H1 (cell line): ENCODE results near the gene THADA. TPM values are rescaled to one million over a fixed set of nuclear protein-coding genes. Genes with fewer than 3 reads are reported as not detected.

Experiments used
- CTCF ChIA-PET: fragments of 300-600 bp; sonication (Branson Sonifier 250); formaldehyde crosslinking; loops from one replicate; lab custom pipeline; 2021; ENCODE audit not compliant: partially characterized antibody; lab: Charles Lee
- POLR2A ChIA-PET: fragments of 300-600 bp; sonication (Branson Sonifier 250); formaldehyde crosslinking; loops from one replicate; lab custom pipeline; 2021; ENCODE audit warnings: inconsistent platforms; ENCODE audit not compliant: partially characterized antibody; lab: Charles Lee
- DNase-seq, 2 experiments: peaks; one replicate each; pipeline versions ENCODE4 v3.0.0 to v3.0.0-alpha.2; 2010 to 2022; ENCODE audit warnings: low spot score in 2 of 2, low read depth in 1 of 2, mixed read lengths in 1 of 2
- FAIRE-seq: peaks from 2 replicates; lab custom pipeline; 2011; peaks lifted over from hg19 to GRCh38; lab: Jason Lieb, UNC
- H2AFZ ChIP-seq: 2 replicates; pipeline ENCODE4 v1.8.1; 2012; ENCODE audit warnings: low read length, inconsistent platforms
- H2AK5ac ChIP-seq: 2 replicates; pipeline ENCODE4 v1.6.1; 2013; ENCODE audit warnings: low read depth, low read length
- H2BK120ac ChIP-seq: replicated peaks from 2 replicates; pipeline ENCODE3; 2013; ENCODE audit warnings: low read depth, low read length, inconsistent platforms
- H2BK12ac ChIP-seq: 2 replicates; pipeline ENCODE4 v1.6.1; 2013; ENCODE audit warnings: low read depth, low read length
- H2BK15ac ChIP-seq: 2 replicates; pipeline ENCODE4 v1.6.1; 2013; ENCODE audit warnings: low read length
- H2BK20ac ChIP-seq: 2 replicates; pipeline ENCODE4 v1.6.1; 2013; ENCODE audit warnings: low read length
- H2BK5ac ChIP-seq: 2 replicates; pipeline ENCODE4 v1.6.1; 2013; ENCODE audit warnings: low read depth, low read length
- H3K14ac ChIP-seq: 2 replicates; pipeline ENCODE4 v1.6.1; 2013; ENCODE audit warnings: inconsistent platforms; ENCODE audit not compliant: insufficient read length
- H3K18ac ChIP-seq: 2 replicates; pipeline ENCODE4 v1.6.1; 2013; ENCODE audit warnings: low read length; ENCODE audit errors: extremely low read depth
- H3K23ac ChIP-seq: 2 replicates; pipeline ENCODE4 v1.6.1; 2013; ENCODE audit warnings: inconsistent platforms; ENCODE audit not compliant: insufficient read length
- H3K23me2 ChIP-seq: 2 replicates; pipeline ENCODE4 v1.6.1; 2013; ENCODE audit warnings: low read depth, low read length
- H3K27ac ChIP-seq: 2 replicates; pipeline ENCODE4 v1.6.1; 2011; ENCODE audit warnings: low read depth, low read length, inconsistent platforms
- H3K27me3 ChIP-seq, 4 experiments: replicated peaks in 1 of 4; 1 replicate in 1 of 4; 2 replicates in 3 of 4; pipeline versions ENCODE4 v1.6.1 to v1.8.1; 2011 to 2013; ENCODE audit warnings: low read length in 3 of 4, mild to moderate bottlenecking in 3 of 4, inconsistent platforms in 2 of 4, mixed read lengths in 2 of 4, moderate library complexity in 1 of 4; ENCODE audit not compliant: control insufficient read depth in 3 of 4, insufficient read depth in 3 of 4; ENCODE audit errors: extremely low read depth in 1 of 4
- H3K36me3 ChIP-seq, 4 experiments: 2 replicates each; pipeline versions ENCODE4 v1.6.1 to v1.8.1; 2011 to 2013; ENCODE audit warnings: mild to moderate bottlenecking in 4 of 4, low read length in 3 of 4, moderate library complexity in 2 of 4, control low read depth in 1 of 4, inconsistent platforms in 1 of 4; ENCODE audit not compliant: insufficient read depth in 4 of 4, control insufficient read depth in 2 of 4
- H3K4ac ChIP-seq: replicated peaks from 2 replicates; pipeline ENCODE3; 2013; ENCODE audit warnings: low read length, low read depth, mixed read lengths, inconsistent platforms; ENCODE audit not compliant: insufficient read length
- H3K4me1 ChIP-seq, 4 experiments: replicated peaks in 1 of 4; 1 replicate in 1 of 4; 2 replicates in 3 of 4; pipeline versions ENCODE4 v1.6.1 to v1.8.1; 2011 to 2013; ENCODE audit warnings: low read length in 3 of 4, inconsistent platforms in 2 of 4, mixed read lengths in 1 of 4; ENCODE audit not compliant: insufficient read depth in 4 of 4, control insufficient read depth in 3 of 4
- H3K4me2 ChIP-seq, 2 experiments: 2 replicates each; pipeline versions ENCODE4 v1.6.1 to v1.8.1; 2011 to 2013; ENCODE audit warnings: low read depth in 2 of 2, low read length in 2 of 2, control low read depth in 1 of 2, inconsistent platforms in 1 of 2, mild to moderate bottlenecking in 1 of 2; ENCODE audit not compliant: insufficient read depth in 1 of 2
- H3K4me3 ChIP-seq, 4 experiments: fragments of 200-600, 300-600 bp in 1 of 4; sonication (generic), shearing (Covaris generic), sonication (Bioruptor Twin) in 1 of 4; 2 replicates each; pipeline versions ENCODE4 v1.5.1 to v1.8.1; 2011 to 2016; ENCODE audit warnings: low read length in 4 of 4, low read depth in 3 of 4, control low read depth in 2 of 4, inconsistent platforms in 2 of 4, mild to moderate bottlenecking in 2 of 4, mixed read lengths in 1 of 4, moderate library complexity in 1 of 4; ENCODE audit not compliant: insufficient read depth in 2 of 4; ENCODE audit errors: extremely low read depth in 1 of 4
- H3K56ac ChIP-seq: replicated peaks from 2 replicates; pipeline ENCODE3; 2013; ENCODE audit warnings: low read depth, mild to moderate bottlenecking, mixed read lengths, low read length, inconsistent platforms; ENCODE audit not compliant: insufficient read length
- H3K79me1 ChIP-seq: 2 replicates; pipeline ENCODE4 v1.6.1; 2013; ENCODE audit warnings: low read depth, low read length, control low read depth
- H3K79me2 ChIP-seq, 2 experiments: 2 replicates each; pipeline versions ENCODE4 v1.6.1 to v1.8.1; 2012 to 2013; ENCODE audit warnings: low read length in 2 of 2, mild to moderate bottlenecking in 2 of 2, inconsistent platforms in 1 of 2; ENCODE audit not compliant: insufficient read depth in 2 of 2, control insufficient read depth in 1 of 2
- H3K9ac ChIP-seq, 4 experiments: replicated peaks in 1 of 4; 1 replicate in 1 of 4; 2 replicates in 3 of 4; pipeline versions ENCODE4 v1.6.1 to v1.8.1; 2011 to 2013; ENCODE audit warnings: low read depth in 3 of 4, low read length in 3 of 4, control low read depth in 2 of 4, mild to moderate bottlenecking in 2 of 4, moderate library complexity in 2 of 4, inconsistent platforms in 1 of 4; ENCODE audit errors: extremely low read depth in 1 of 4
- H3K9me3 ChIP-seq, 2 experiments: 2 replicates each; pipeline versions ENCODE4 v1.6.1 to v1.8.1; 2012 to 2013; ENCODE audit warnings: mild to moderate bottlenecking in 2 of 2, moderate library complexity in 2 of 2, control low read depth in 1 of 2, inconsistent platforms in 1 of 2, low read depth in 1 of 2, low read length in 1 of 2, mixed read lengths in 1 of 2; ENCODE audit not compliant: insufficient read depth in 2 of 2
- H4K20me1 ChIP-seq, 2 experiments: replicated peaks in 1 of 2; 2 replicates each; pipeline versions ENCODE3 to v1.8.1; 2011 to 2013; ENCODE audit warnings: inconsistent platforms in 2 of 2, low read length in 2 of 2, mild to moderate bottlenecking in 1 of 2; ENCODE audit not compliant: insufficient read depth in 2 of 2, control insufficient read depth in 1 of 2
- H4K5ac ChIP-seq: 2 replicates; pipeline ENCODE4 v1.6.1; 2013; ENCODE audit warnings: low read length, low read depth, mixed read lengths, inconsistent platforms; ENCODE audit not compliant: insufficient read length
- H4K8ac ChIP-seq: 2 replicates; pipeline ENCODE4 v1.8.0; 2013; ENCODE audit warnings: mild to moderate bottlenecking, moderate library complexity, low read length, inconsistent platforms; ENCODE audit not compliant: insufficient read depth; ENCODE audit errors: extremely low read depth
- H4K91ac ChIP-seq: replicated peaks from 2 replicates; pipeline ENCODE3; 2013; ENCODE audit warnings: low read length, mixed read lengths, inconsistent platforms; ENCODE audit not compliant: insufficient read length
- ASH2L ChIP-seq: fragments of 200-600, 300-600 bp; sonication (generic); IDR thresholded peaks from one replicate; pipeline ENCODE4 v1.7.1; 2017; ENCODE audit warnings: low read length
- CBX8 ChIP-seq: fragments of 300-800, 300-1000 bp; sonication (generic); IDR thresholded peaks from 2 replicates; pipeline ENCODE4 v1.7.1; 2016; ENCODE audit warnings: low read depth, low read length, borderline replicate concordance
- EP300 ChIP-seq, 2 experiments: IDR thresholded peaks; 1 replicate in 1 of 2; 2 replicates in 1 of 2; pipeline ENCODE4 v1.6.1; 2011 to 2012; ENCODE audit warnings: low read depth in 2 of 2, low read length in 2 of 2, mild to moderate bottlenecking in 2 of 2, borderline replicate concordance in 1 of 2, inconsistent platforms in 1 of 2, moderate library complexity in 1 of 2
- HDAC2 ChIP-seq, 2 experiments: fragments of 300-600 bp in 1 of 2; sonication (generic) in 1 of 2; IDR thresholded peaks; 2 replicates each; pipeline ENCODE4 v1.6.1; 2011 to 2012; ENCODE audit warnings: low read depth in 2 of 2, low read length in 2 of 2, mild to moderate bottlenecking in 2 of 2, moderate library complexity in 2 of 2, borderline replicate concordance in 1 of 2, inconsistent platforms in 1 of 2
- JUND ChIP-seq: IDR thresholded peaks from 2 replicates; pipeline ENCODE4 v1.6.1; 2011; ENCODE audit warnings: mild to moderate bottlenecking, improper control_type of control experiment, low read length
- MAFK ChIP-seq: IDR thresholded peaks from 2 replicates; pipeline ENCODE4 v1.6.1; 2012; ENCODE audit warnings: low read depth, mild to moderate bottlenecking, improper control_type of control experiment, low read length
- MAX ChIP-seq: IDR thresholded peaks from 2 replicates; pipeline ENCODE4 v1.6.1; 2012; ENCODE audit warnings: inconsistent platforms
- RNF2 ChIP-seq: fragments of 200-900, 300-1000 bp; sonication (generic); IDR thresholded peaks from 2 replicates; pipeline ENCODE4 v1.7.1; 2016; ENCODE audit warnings: borderline replicate concordance, low read depth, mild to moderate bottlenecking, antibody characterized with exemption, low read length; ENCODE audit not compliant: poor library complexity, severe bottlenecking; ENCODE audit errors: missing control alignments
- SIN3A ChIP-seq, 2 experiments: IDR thresholded peaks in 1 of 2; conservative IDR thresholded peaks in 1 of 2; 2 replicates each; pipeline ENCODE4 v1.6.1; 2011 to 2012; ENCODE audit warnings: low read length in 2 of 2, improper control_type of control experiment in 1 of 2, low read depth in 1 of 2, mild to moderate bottlenecking in 1 of 2
- SIRT6 ChIP-seq: IDR thresholded peaks from one replicate; pipeline ENCODE4 v1.7.1; 2012; ENCODE audit warnings: low read length, inconsistent platforms
- SP4 ChIP-seq: IDR thresholded peaks from 2 replicates; pipeline ENCODE4 v1.6.1; 2012; ENCODE audit warnings: low read length, inconsistent platforms
- TBP ChIP-seq: IDR thresholded peaks from 2 replicates; pipeline ENCODE4 v1.6.1; 2011; ENCODE audit warnings: low read depth, low read length, improper control_type of control experiment
- ZNF274 ChIP-seq: IDR thresholded peaks from 2 replicates; pipeline ENCODE4 v1.7.0; 2012; ENCODE audit warnings: low read length, borderline replicate concordance; ENCODE audit errors: extremely low read depth
- WGBS, 2 experiments: shearing (Covaris generic) in 1 of 2; methylation state at CpG; one replicate each; pipeline versions ENCODE4 v1.1.6 to v1.1.7; 2013 to 2015; ENCODE audit warnings: low lambda C conversion rate in 2 of 2, mixed read lengths in 2 of 2, inconsistent platforms in 1 of 2, low coverage in 1 of 2, missing lambda C conversion rate in 1 of 2; ENCODE audit not compliant: insufficient replicate concordance in 2 of 2, insufficient coverage in 1 of 2, insufficient read length in 1 of 2; ENCODE audit errors: extremely low coverage in 1 of 2, missing lambda C conversion rate in 1 of 2; 5-methylcytosine and 5-hydroxymethylcytosine counted together
- polyA plus RNA-seq, 7 experiments: library from polyadenylated mRNA; depleted of rRNA in 3 of 7; stranded (reverse) in 5 of 7; unstranded in 2 of 7; fragments of >200 nt in 5 of 7; fragments of 200-250 nt in 2 of 7; gene quantifications; 1 replicate in 5 of 7; 2 replicates in 1 of 7; 4 replicates in 1 of 7; pipeline versions ENCODE4 v1.2.1 to v1.2.3, GENCODE V29; 2011 to 2013; ENCODE audit warnings: missing spikeins in 2 of 7, mixed read lengths in 2 of 7
- total RNA-seq: library from RNA; stranded (reverse); fragmentation: NEBNext Ultra II Directional; extraction: Animal tissue kit (Norgen Biotek cat#: 25700); gene quantifications from 2 replicates; pipeline ENCODE4 v1.2.1, GENCODE V29; 2021

Gene THADA
- total and polyA plus RNA-seq, 2 of the 8 experiments (the other 6 are each of a cell fraction or from before 2014, with no cell fraction given): 22.4 to 26.8 TPM

GRCh38 chr2:43415592-43415991 lies 180.2 kb downstream of the THADA start:
- Histone ChIP-seq H3K9ac (no peak overlapping the region), H3K4ac (no peak overlapping the region), H2AK5ac (no peak overlapping the region), H2AFZ (no peak overlapping the region), H3K36me3 (no peaks in the 10 kb centered on the region; a peak in 1 of 8 replicates), H4K20me1 (no peaks in the 10 kb centered on the region), H2BK20ac (no peak overlapping the region), H3K23ac (no peak overlapping the region), H2BK5ac (no peak overlapping the region), H3K4me3 (no peak overlapping the region), H3K27ac (no peak overlapping the region), H3K79me2 (no peaks in the 10 kb centered on the region), H2BK120ac (no peak overlapping the region), H4K8ac (no peak overlapping the region; the same call in 1 of the 2 replicates), H3K79me1 (no peaks in the 10 kb centered on the region), H3K56ac (no peak overlapping the region), H3K18ac (no peak overlapping the region), H3K23me2 (no peaks in the 10 kb centered on the region), H3K14ac (no peak overlapping the region), H2BK12ac (no peak overlapping the region), H3K27me3 (no peaks in the 10 kb centered on the region), H2BK15ac (no peak overlapping the region), H3K9me3 (no peaks in the 10 kb centered on the region), H4K5ac (no peak overlapping the region), H4K91ac (no peak overlapping the region), H3K4me2 (no peak overlapping the region), H3K4me1 (no peaks in the 10 kb centered on the region)
- ChIA-PET CTCF (no interaction called here), POLR2A (no interaction called here)
- no peak for FAIRE-seq
- TF ChIP-seq SIRT6 (no peak), RNF2 (no peak), MAFK (no peak), ASH2L (no peak), EP300 (IDR thresholded peaks at IDR 0.05; ENCODE audit: borderline replicate concordance in 1 of 2, low read depth in 2 of 2, low read length in 2 of 2) (no peak), HDAC2 (IDR thresholded peaks at IDR 0.05; ENCODE audit: borderline replicate concordance in 1 of 2, low read depth in 2 of 2, low read length in 2 of 2) (no peak), SIN3A (conservative IDR thresholded peaks at IDR 0.05 in 1 of 2, IDR thresholded peaks at IDR 0.05 in 1 of 2; ENCODE audit: low read depth in 1 of 2, low read length in 2 of 2) (no peak), SP4 (no peak), TBP (no peak), MAX (no peak), JUND (no peak), CBX8 (no peak), ZNF274 (no peak)
- no peak for DNase-seq
- WGBS, 2 experiments: 84% methylated on average over 7 of the region's 7 CpGs; no CpG with 5 or more reads in 1 of the 2 experiments
